GM19324 (cell line): ENCODE data around the gene ELOA.
"Not testable (repeated sequence)": the region's sequence is repeated elsewhere in the genome, so short reads cannot be mapped to it uniquely, and the experiment has no call there.

ENCODE experiments used
- ATAC-seq: cut with Tn5 transposase; IDR thresholded peaks from one replicate; pipeline ENCODE4 v1.9.1; 2021; ENCODE audit warnings: mild to moderate bottlenecking, moderate library complexity; ENCODE audit not compliant: unreplicated experiment, low FRiP score

Gene ELOA

GRCh38 chr1:23798662-23799142 is 55.4 kb downstream of the ELOA start:
- ATAC-seq = no peak

- ATAC-seq = no peak
These were observed 55.9 kb downstream of the ELOA start for GRCh38 chr1:23799255-23799569.

GRCh38 chr1:23799570-23800399 is 56.5 kb downstream of the ELOA start:
- ATAC-seq = peak; percentile 10

- peak; percentile 84 for ATAC-seq
These were observed 57.4 kb downstream of the ELOA start, which contains the start of gene GALE for GRCh38 chr1:23800400-23801337. Gene GALE, minus strand, starts transcription at chr1:23800754. Its CDS starts 1,747 bp downstream, at chr1:23799007.

GRCh38 chr1:23801338-23801748 is 58.1 kb downstream of the ELOA start:
- ATAC-seq = no peak

DNA sequence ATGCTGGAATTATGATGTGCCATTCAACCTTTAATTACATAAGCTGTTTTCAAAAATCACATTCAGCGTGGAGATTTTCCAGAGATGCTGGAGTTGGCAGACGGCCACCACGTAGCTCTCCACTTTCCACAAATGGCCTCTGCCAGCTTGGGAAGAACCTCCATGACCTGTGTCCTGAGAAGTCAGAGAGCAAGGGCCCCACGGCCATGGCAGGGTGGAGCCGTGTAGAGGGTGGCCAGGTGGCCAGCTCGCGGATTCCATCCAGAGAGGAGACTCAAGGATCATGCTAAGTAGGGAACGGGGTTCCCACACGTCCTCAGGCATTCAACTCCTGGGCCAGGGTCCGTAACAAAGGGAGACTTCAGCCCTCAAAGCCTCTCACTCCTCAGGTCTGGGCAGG is 58.6 kb downstream of the ELOA start:
- ATAC-seq = no peak

- ATAC-seq = not testable (repeated sequence)
These were observed 59.6 kb downstream of the ELOA start for GRCh38 chr1:23802809-23803342.

GRCh38 chr1:23803674-23804073 is 60.4 kb downstream of the ELOA start:
- no peak for ATAC-seq

GRCh38 chr1:23804183-23804835 is 61.0 kb downstream of the ELOA start:
- no peak for ATAC-seq

- ATAC-seq = no peak
These were observed 61.8 kb downstream of the ELOA start for GRCh38 chr1:23805025-23805424.

GRCh38 chr1:23806280-23806679 is 63.0 kb downstream of the ELOA start:
- no peak for ATAC-seq

- no peak for ATAC-seq
These were observed 64.2 kb downstream of the ELOA start for GRCh38 chr1:23807453-23807852.

DNA sequence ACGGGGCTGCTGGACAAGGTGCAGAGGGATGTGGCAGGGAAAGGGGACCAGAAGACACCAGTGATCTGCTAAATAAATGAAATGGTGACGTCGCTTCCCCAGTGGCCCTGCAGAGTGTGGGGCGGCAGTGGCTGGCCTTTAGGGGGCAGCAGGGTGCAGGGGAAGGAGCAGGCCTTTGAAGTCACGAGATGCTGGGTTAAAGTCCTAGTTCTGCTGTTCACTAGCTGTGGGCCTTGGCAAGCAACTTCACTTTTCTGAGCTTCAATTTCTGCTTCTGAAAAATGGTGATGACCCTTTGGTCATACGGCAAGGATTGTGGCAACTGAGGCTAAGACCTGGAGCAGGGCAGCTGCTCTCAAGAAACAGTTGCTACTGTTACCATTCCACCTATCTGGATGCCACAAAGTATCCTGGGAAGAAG is 66.5 kb downstream of the ELOA start:
- no peak for ATAC-seq

GRCh38 chr1:23810818-23811540 is 67.7 kb downstream of the ELOA start:
- no peak for ATAC-seq
